NCI-H82 treated with DMSO at 0.1 percent for 48 hours (cell line): Measurements from ENCODE around the gene IRF1.

Experiments used
- DNase-seq: peaks from one replicate; lab custom pipeline; 2025; ENCODE audit not compliant: unreplicated experiment; lab: John Stamatoyannopoulos, UW

IRF1 gene

GRCh38 chr5:132501629-132501956 lies 11.0 kb upstream of the IRF1 start:
- no peak for DNase-seq

DNA sequence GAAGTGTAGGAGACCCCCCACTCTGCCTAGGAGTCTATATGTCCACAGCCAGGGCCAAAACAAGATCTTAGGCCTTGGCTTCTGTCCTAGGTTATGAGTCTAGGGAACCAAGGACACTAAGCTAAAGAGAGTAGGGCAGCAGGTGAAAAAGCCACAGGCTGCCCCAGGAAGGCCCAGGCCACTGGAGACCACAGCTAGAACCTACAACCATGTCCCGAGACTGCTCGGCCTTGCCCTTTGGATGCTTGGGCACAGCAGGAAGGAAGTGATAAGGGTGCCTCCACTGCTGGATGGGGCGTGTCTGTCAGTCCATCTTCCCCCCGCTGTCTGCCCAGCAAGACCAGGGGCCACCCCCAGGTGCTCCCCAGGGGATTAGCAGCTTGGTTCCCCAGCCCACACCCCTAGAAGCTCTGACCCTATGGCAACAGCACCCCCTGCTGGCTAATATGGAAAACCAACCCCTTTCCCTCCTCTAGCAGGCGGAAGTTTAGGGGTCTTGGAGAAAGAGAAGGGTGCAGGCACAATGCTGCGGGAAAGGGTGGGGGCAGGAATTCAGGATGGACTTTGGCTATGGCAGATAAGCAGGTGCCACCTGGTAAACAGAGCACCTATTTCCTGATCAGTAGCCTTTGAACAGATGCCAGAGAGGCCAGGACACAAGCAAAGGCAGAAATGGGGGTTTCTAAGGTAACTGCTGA lies 10.5 kb upstream of the IRF1 start:
- DNase-seq: peak; percentile 18

- no peak for DNase-seq
Measured at GRCh38 chr5:132500244-132500930, 9.8 kb upstream of the IRF1 start.

DNA sequence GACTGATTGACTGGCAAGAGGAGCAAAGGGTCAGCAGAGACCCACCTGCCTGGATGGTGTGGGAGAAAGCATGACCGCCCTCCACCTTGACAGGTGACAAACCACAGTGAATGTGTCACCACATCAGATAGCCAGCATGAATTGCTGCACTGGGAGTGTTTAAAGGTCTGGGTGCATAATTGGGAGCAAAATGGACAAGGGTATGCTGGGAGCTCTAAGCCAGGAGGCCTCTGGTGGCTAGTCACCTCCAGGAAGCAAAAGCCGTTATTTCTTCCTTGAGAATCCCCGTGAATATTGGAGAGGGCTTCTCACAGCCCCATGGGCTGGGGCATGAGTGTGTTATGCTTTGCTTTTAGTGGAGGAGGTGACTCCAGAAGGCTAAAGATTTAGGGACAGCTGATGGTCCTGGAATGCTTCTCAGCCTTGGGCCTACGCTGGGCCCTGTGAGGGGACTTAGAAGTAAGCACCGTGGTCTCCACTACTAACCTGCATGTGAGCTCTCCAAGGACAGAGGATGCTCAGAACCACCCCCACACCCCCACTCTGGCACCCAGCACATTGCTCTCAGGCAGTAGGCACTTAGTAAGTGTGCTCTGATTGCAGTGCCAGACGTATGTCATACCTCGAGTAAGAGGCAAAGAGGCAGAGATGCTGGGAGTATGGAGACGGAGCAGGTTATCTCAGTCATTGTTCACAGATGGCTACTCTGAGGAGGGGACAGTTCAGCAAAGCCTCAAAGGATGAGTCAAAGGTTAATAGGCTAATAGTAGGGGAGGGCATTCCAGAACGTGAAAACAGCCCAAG lies 9.1 kb upstream of the IRF1 start:
- DNase-seq: no peak

GRCh38 chr5:132498686-132499271 lies 8.2 kb upstream of the IRF1 start:
- no peak for DNase-seq

DNA sequence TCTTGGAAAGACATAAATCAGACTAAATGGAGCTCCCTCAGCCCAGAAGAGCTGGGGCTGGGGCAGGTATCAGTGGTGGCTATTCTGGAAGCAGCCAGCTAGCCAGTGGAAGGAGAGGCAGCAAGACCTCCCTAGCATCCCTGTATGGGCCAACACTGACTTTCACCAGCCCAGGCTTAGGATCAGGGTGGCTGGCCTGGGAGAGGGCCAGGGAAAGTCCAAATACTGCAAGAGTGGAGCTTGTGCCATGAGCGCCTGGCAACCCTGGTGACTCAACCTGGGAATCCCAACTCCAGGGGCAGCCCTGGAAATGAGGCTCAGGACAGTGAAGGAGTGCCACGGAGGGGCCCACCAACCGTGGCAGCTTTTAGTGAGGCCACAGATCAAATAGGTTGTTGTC lies 7.6 kb upstream of the IRF1 start:
- DNase-seq: no peak

GRCh38 chr5:132497488-132497997 lies 7.0 kb upstream of the IRF1 start:
- DNase-seq: no peak

- no peak for DNase-seq
Measured at GRCh38 chr5:132496631-132497487, 6.3 kb upstream of the IRF1 start.

DNA sequence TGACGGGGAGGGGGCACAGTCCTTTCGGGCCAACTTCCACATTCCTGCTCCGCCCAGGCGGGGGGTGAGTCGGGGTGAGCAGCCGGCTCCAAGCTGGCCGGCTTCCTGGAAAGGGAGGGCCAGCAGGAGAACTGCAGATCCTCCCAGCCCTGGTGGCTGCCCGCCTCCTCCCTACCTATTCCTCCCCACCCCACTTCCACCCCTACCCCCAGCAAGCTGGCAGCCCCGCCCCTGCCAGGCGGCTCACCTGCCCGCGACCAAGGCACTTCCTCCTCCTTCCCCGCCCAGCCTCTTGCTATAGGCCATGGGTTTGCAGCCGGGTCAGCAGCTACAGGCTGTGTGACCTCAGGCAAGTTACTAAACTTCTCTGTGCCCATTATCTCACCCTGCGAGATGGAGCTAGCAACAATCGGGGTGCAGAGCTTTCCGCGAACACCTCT lies 5.6 kb upstream of the IRF1 start:
- DNase-seq: no peak

DNA sequence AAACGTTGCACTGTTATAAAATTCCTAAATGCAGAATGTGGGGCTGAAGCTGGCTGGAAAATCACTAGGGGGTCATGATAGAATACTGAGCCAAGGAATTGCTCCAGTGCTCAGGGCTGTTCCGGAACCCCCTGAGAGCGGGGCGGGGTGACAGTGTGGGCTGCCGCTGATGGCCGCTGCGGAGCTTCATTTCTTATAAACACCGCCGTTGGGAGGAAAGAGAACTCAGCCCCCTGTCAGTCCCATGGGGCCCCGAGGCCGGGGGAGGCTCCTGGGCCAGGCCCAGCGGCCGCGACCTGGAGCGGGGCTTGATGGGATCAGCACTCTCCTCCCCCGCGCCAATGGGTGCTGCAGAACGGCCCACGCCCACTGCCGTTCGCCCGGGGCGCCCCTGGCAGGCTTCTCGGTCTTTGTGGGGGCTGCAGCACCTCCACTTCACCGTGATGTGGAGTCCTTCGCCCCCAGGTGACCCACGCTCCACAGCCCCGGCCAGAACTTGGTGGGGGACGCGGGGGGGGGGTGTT lies 5.2 kb upstream of the IRF1 start:
- DNase-seq: peak; percentile 44

- DNase-seq: no peak
Measured at GRCh38 chr5:132493821-132494220, 3.2 kb upstream of the IRF1 start.

DNA sequence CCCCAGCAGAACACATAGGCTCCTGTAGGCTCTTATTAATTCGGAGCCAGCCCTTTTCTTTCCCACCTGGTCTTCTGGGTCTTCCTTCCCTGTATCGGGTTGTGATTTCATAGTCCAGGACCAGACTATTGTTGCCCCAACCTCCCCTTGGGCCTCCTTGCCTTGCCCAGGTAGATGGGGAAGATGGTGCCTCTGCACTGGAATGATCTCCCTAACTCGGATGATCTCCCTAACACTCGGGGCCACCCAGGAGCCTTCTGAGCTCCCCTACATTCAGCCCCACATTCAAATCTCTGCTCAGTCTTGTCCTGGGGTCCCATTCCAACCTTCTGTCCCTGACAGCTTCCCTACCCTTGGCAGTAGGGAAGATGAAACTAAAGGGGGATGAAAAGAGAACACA lies 2.7 kb upstream of the IRF1 start:
- DNase-seq: no peak

DNA sequence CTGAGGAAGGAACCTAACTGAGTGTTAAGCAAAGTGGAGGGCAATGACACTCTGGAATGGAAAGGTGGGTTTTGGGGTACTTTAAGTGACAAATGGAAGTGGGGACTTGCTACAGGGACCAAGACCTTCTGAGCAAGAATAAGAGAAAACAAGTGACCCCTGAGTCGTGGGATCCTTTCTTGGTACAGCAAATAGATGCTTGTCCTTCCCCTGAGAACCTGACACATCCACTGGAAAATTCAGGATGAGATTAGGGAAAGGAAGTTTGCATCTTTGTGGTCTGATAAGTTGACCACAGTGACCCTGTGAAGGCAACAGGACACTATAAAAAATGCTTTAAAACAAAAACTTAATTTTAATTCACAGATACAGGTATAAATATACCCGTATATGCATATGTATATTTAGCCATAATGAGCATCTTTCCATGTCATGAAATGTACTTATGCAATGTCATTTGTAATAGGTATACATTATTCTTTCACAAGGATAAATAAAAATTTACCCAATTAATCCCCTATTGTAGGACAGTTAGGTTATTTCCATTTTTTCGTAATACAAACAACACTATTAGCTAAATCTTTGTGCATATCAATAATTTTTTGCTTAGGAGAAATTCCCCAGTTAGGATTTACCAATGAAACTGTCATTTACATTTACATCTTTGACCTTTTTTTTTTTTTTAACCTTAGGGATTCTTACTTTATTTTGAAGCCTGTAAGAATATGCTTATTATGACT lies 2.0 kb upstream of the IRF1 start:
- DNase-seq: no peak

- DNase-seq: no peak
Measured at GRCh38 chr5:132491368-132492364, 1.1 kb upstream of the IRF1 start.

- DNase-seq: no peak
Measured at GRCh38 chr5:132489871-132490483, 596 bp downstream of the IRF1 start.

DNA sequence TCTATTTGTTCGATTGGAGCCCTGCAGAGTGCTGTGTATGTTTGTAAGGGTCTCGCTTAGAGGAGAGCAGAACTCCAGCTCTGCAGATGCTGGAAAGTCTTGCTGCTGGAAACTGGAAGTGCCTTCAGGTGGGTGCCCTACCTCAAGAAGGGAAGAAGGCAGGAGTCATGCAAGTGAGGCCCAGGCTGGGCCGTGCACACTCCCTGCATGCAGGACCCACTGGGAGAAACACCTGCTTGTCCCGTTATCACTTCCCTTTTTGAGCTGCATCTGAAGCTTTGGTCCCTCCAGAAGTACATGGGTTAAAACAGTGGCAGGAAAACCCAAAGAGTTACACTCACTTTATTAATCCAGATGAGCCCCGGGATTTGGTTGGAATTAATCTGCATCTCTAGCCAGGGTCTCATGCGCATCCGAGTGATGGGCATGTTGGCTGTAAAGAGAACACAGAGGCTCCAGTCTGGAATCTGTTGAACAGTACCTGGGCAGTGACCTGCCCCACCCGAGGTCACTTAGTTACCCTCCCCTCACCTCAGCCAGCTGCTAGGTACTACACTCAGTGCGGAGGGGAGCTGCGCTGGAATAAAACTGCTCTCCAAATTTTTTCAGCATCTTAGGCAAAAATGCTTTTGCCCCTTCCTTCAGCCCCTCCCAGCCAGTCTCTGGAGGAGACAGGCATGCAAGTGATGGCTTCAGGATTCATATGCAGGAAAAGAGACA lies 1.4 kb downstream of the IRF1 start:
- DNase-seq: no peak

GRCh38 chr5:132488590-132488989 lies 2.0 kb downstream of the IRF1 start:
- no peak for DNase-seq
